Measurements from ENCODE around the gene MS4A13. TPM values are rescaled to one million over a fixed set of nuclear protein-coding genes. Genes with fewer than 3 reads are reported as not detected.

Gene MS4A13
- total RNA-seq, 2 experiments from 2014 or later, result not detected

- peak overlapping the region; percentile 51; the same call in 1 of the 2 replicates for H2AFZ ChIP-seq (ENCODE audit: low read length)
- H3K79me2 ChIP-seq (ENCODE audit: insufficient read depth, low read depth, low read length), result no peaks in the 10 kb centered on the region
- no TSS peak for BruUV-seq (replicated peaks)
- H3K4me1 ChIP-seq (ENCODE audit: insufficient read depth, low read length, poor library complexity, severe bottlenecking), result peaks cover 49% of the 10 kb centered on the region
- peak overlapping the region; percentile 96 for H3K27ac ChIP-seq (ENCODE audit: low read depth, low read length, poor library complexity, severe bottlenecking)
- no peaks in the 10 kb centered on the region for H4K20me1 ChIP-seq (ENCODE audit: insufficient read depth, low read length)
- H3K36me3 ChIP-seq (ENCODE audit: insufficient read depth, low read length), result peaks cover 4% of the 10 kb centered on the region; the same call in 1 of the 2 replicates
- H3K9me2 ChIP-seq (ENCODE audit: insufficient read depth, low read length), result no peaks in the 10 kb centered on the region
- ChIA-PET CTCF (ENCODE audit: unreplicated experiment) (no interaction called here), POLR2A (interaction anchor here (0.7 to 2.1 kb wide), 4 partner anchors 14 to 29 kb away, joined by 5 to 9 read pairs (median 6); no protein-coding TSS in a partner anchor)
- intact Hi-C loops (cut with micrococcal nuclease; ENCODE audit: unreplicated experiment), result no loop called here
- peaks cover 7% of the 10 kb centered on the region; the same call in 1 of the 2 replicates for H3K9me3 ChIP-seq (ENCODE audit: low read length)
- no peak for TF ChIP-seq CTCF (conservative IDR thresholded peaks at IDR 0.05; ENCODE audit: low read length)
- TF ChIP-seq EZH2phosphoT487 (IDR thresholded peaks at IDR 0.05; ENCODE audit: borderline replicate concordance, low read depth, low read length), result no peak
- no peak overlapping the region for H3K4me3 ChIP-seq (ENCODE audit: low read depth, low read length, poor library complexity, severe bottlenecking)
- DNase-seq (ENCODE audit: low spot score), result no peak
- no peak overlapping the region for H3K4me2 ChIP-seq (ENCODE audit: low read length)
Observed at GRCh38 chr11:60500276-60500910, 14.8 kb upstream of the MS4A13 start.

- no peak overlapping the region; the same call in 1 of the 2 replicates for H2AFZ ChIP-seq (ENCODE audit: low read length)
- H3K9me2 ChIP-seq (ENCODE audit: insufficient read depth, low read length), result no peaks in the 10 kb centered on the region
- no peak overlapping the region for H3K4me3 ChIP-seq (ENCODE audit: low read depth, low read length, poor library complexity, severe bottlenecking)
- H3K4me1 ChIP-seq (ENCODE audit: insufficient read depth, low read length, poor library complexity, severe bottlenecking), result peaks cover 36% of the 10 kb centered on the region
- H3K27ac ChIP-seq (ENCODE audit: low read depth, low read length, poor library complexity, severe bottlenecking), result no peak overlapping the region
- H4K20me1 ChIP-seq (ENCODE audit: insufficient read depth, low read length), result no peaks in the 10 kb centered on the region
- no peaks in the 10 kb centered on the region; the same call in 1 of the 2 replicates for H3K9me3 ChIP-seq (ENCODE audit: low read length)
- H3K79me2 ChIP-seq (ENCODE audit: insufficient read depth, low read depth, low read length), result no peaks in the 10 kb centered on the region
- CTCF ChIA-PET (ENCODE audit: unreplicated experiment), result interaction anchor here (0.8 kb wide), 1 partner anchor 17 kb away, joined by 3 read pairs; no protein-coding TSS in a partner anchor
- peaks cover 4% of the 10 kb centered on the region; the same call in 1 of the 2 replicates for H3K36me3 ChIP-seq (ENCODE audit: insufficient read depth, low read length)
- intact Hi-C loops (cut with micrococcal nuclease; ENCODE audit: unreplicated experiment), result no loop called here
- no peak for DNase-seq (ENCODE audit: low spot score)
- BruUV-seq (replicated peaks), result no TSS peak
- TF ChIP-seq CTCF (conservative IDR thresholded peaks at IDR 0.05; ENCODE audit: low read length) (no peak), EZH2phosphoT487 (IDR thresholded peaks at IDR 0.05; ENCODE audit: borderline replicate concordance, low read depth, low read length) (no peak)
- POLR2A ChIA-PET, result interaction anchor here (0.7 to 2.1 kb wide), 11 partner anchors 9 to 86 kb away, joined by 3 to 9 read pairs (median 5); partner anchors contain the start of gene MS4A1
- no peak overlapping the region for H3K4me2 ChIP-seq (ENCODE audit: low read length)
Observed at GRCh38 chr11:60502221-60502775, 12.9 kb upstream of the MS4A13 start.

Measured in OCI-LY7 (cell line).